Endodermal cell (in vitro differentiated cells): Measurements from ENCODE around the gene ZMAT2. TPM values are rescaled to one million over a fixed set of nuclear protein-coding genes. Genes with fewer than 3 reads are reported as not detected.

Source experiments
- DNase-seq: peaks from one replicate; pipeline ENCODE4 v3.0.0-alpha.2; 2017
- H3K27ac ChIP-seq: 2 replicates; pipeline ENCODE4 v1.5.1; 2013; ENCODE audit warnings: mild to moderate bottlenecking, low read depth, low read length, moderate library complexity
- H3K27me3 ChIP-seq: 2 replicates; pipeline ENCODE4 v1.6.1; 2013; ENCODE audit warnings: mild to moderate bottlenecking, low read length, moderate library complexity; ENCODE audit not compliant: insufficient read depth, control insufficient read depth, poor library complexity, severe bottlenecking
- H3K36me3 ChIP-seq: 2 replicates; pipeline ENCODE4 v1.7.0; 2013; ENCODE audit warnings: mild to moderate bottlenecking, low read length, moderate library complexity; ENCODE audit not compliant: control insufficient read depth, insufficient read depth
- H3K4me1 ChIP-seq: one replicate; pipeline ENCODE4 v1.7.0; 2013; ENCODE audit warnings: low read length; ENCODE audit not compliant: control insufficient read depth, insufficient read depth
- H3K4me3 ChIP-seq: 2 replicates; pipeline ENCODE4 v1.5.1; 2013; ENCODE audit warnings: mild to moderate bottlenecking, low read length, moderate library complexity
- H3K9ac ChIP-seq: 2 replicates; pipeline ENCODE4 v1.6.1; 2013; ENCODE audit warnings: mild to moderate bottlenecking, low read length, moderate library complexity; ENCODE audit not compliant: poor library complexity, severe bottlenecking; ENCODE audit errors: extremely low read depth
- H3K9me3 ChIP-seq: 2 replicates; pipeline ENCODE4 v1.6.1; 2013; ENCODE audit warnings: mild to moderate bottlenecking, low read length, moderate library complexity; ENCODE audit not compliant: control insufficient read depth
- H3K27ac Mint-ChIP-seq: 2 replicates; pipeline ENCODE4 v1.8.0; 2020; ENCODE audit warnings: mixed read lengths
- H3K27me3 Mint-ChIP-seq: 2 replicates; pipeline ENCODE4 v1.8.0; 2021; ENCODE audit warnings: mild to moderate bottlenecking, mixed read lengths; ENCODE audit not compliant: insufficient read depth
- H3K36me3 Mint-ChIP-seq: 2 replicates; pipeline ENCODE4 v1.8.0; 2020; ENCODE audit warnings: low read depth, mixed read lengths
- H3K4me1 Mint-ChIP-seq: 2 replicates; pipeline ENCODE4 v1.8.0; 2020; ENCODE audit warnings: mixed read lengths
- H3K4me3 Mint-ChIP-seq: 2 replicates; pipeline ENCODE4 v1.8.0; 2020; ENCODE audit warnings: mild to moderate bottlenecking, moderate library complexity, mixed read lengths
- H3K9me3 Mint-ChIP-seq: 2 replicates; pipeline ENCODE4 v1.8.0; 2020; ENCODE audit warnings: mild to moderate bottlenecking, mixed read lengths
- WGBS, 2 experiments: methylation state at CpG; one replicate each; pipeline versions ENCODE4 v1.1.5 to v1.1.7; 2013; ENCODE audit warnings: missing lambda C conversion rate in 2 of 2, mixed read lengths in 1 of 2; ENCODE audit not compliant: insufficient coverage in 1 of 2, insufficient read length in 1 of 2; 5-methylcytosine and 5-hydroxymethylcytosine counted together
- total RNA-seq, 2 donors: library from RNA; stranded (reverse); fragmentation: NEBNext Ultra II Directional in 1 of 2; extraction: Animal tissue kit (Norgen Biotek cat#: 25700) in 1 of 2; gene quantifications; 2 replicates in 1 of 2; 3 replicates in 1 of 2; pipeline ENCODE4 v1.2.1, GENCODE V29; 2021
- TF ChIP-seq, protein P1 (sequence below): fragments of 200-600 bp; sonication (generic); conservative IDR thresholded peaks from 2 replicates; pipeline ENCODE4 v1.5.0; 2021; ENCODE audit warnings: antibody characterized with exemption, mild to moderate bottlenecking

The ZMAT2 gene
- total RNA-seq, 2 donors from 2014 or later: 62.6 to 73.1 TPM

GRCh38 chr5:140733098-140733497 is 32.9 kb downstream of the ZMAT2 start:
- H3K9me3 Mint-ChIP-seq: no peaks in the 10 kb centered on the region
- peaks cover 34% of the 10 kb centered on the region for H3K27me3 Mint-ChIP-seq
- Histone ChIP-seq H3K9me3 (no peaks in the 10 kb centered on the region), H3K36me3 (no peaks in the 10 kb centered on the region), H3K27ac (no peak overlapping the region), H3K9ac (no peak overlapping the region), H3K27me3 (no peaks in the 10 kb centered on the region), H3K4me1 (no peaks in the 10 kb centered on the region), H3K4me3 (no peak overlapping the region)
- 72 to 73% methylated on average over 2 to 4 of the region's 4 CpGs for WGBS, 2 experiments
- no peak overlapping the region for H3K27ac Mint-ChIP-seq
- TF ChIP-seq, protein P1, sequence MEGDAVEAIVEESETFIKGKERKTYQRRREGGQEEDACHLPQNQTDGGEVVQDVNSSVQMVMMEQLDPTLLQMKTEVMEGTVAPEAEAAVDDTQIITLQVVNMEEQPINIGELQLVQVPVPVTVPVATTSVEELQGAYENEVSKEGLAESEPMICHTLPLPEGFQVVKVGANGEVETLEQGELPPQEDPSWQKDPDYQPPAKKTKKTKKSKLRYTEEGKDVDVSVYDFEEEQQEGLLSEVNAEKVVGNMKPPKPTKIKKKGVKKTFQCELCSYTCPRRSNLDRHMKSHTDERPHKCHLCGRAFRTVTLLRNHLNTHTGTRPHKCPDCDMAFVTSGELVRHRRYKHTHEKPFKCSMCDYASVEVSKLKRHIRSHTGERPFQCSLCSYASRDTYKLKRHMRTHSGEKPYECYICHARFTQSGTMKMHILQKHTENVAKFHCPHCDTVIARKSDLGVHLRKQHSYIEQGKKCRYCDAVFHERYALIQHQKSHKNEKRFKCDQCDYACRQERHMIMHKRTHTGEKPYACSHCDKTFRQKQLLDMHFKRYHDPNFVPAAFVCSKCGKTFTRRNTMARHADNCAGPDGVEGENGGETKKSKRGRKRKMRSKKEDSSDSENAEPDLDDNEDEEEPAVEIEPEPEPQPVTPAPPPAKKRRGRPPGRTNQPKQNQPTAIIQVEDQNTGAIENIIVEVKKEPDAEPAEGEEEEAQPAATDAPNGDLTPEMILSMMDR: no peak
- no peaks in the 10 kb centered on the region for H3K4me1 Mint-ChIP-seq
- H3K36me3 Mint-ChIP-seq: no peaks in the 10 kb centered on the region
- DNase-seq: no peak
- no peak overlapping the region for H3K4me3 Mint-ChIP-seq

DNA sequence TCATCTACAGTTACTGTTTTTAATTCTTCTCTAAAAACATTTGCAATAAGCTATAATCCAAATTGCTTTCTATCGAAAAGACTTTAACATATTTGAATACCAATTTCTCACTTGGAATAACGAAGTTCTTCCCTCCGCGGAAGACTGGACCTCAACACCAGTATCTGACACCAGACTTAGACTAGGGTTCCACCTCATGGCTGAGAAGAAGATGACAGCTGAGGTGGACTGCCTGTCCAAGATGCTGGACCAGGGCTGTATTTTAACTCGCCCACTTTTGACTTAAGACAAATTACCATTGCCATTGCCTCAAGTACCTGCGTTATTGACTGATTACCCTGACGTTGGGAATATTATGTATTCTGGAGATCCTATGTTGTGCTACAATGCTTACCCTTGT is 34.1 kb downstream of the ZMAT2 start:
- Mint-ChIP-seq H3K4me1 (no peaks in the 10 kb centered on the region), H3K27ac (no peak overlapping the region), H3K27me3 (peaks cover 32% of the 10 kb centered on the region), H3K4me3 (no peak overlapping the region), H3K36me3 (no peaks in the 10 kb centered on the region), H3K9me3 (no peaks in the 10 kb centered on the region)
- no peak for DNase-seq
- TF ChIP-seq, protein P1: peak; percentile 72
- no peak overlapping the region for H3K9ac ChIP-seq
- WGBS, 2 experiments: 77% methylated on average over 6 to 7 of the region's 7 CpGs
- no peak overlapping the region for H3K27ac ChIP-seq
- H3K4me1 ChIP-seq: no peaks in the 10 kb centered on the region
- no peaks in the 10 kb centered on the region for H3K27me3 ChIP-seq
- no peak overlapping the region for H3K4me3 ChIP-seq
- no peaks in the 10 kb centered on the region for H3K9me3 ChIP-seq
- H3K36me3 ChIP-seq: no peaks in the 10 kb centered on the region

DNA sequence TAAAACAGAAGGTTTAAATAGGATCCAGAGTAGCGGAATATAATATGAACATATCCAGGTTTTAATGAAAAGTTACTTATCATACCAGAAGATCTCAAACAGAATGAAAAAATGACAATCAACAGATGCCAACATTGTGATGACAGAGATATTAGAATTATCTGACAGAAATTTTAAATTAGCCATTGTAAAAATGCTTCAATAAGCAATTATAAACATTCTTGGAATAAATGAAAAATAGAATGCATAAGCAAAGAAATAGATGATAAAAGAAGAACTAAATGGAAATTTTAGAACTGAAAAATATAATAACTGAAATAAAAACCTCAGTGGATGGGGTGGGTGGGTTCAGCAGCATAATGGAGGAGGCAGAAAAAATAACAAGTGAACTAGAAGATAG is 37.2 kb downstream of the ZMAT2 start:
- H3K27me3 ChIP-seq: no peaks in the 10 kb centered on the region
- DNase-seq: no peak
- no peak overlapping the region for H3K27ac ChIP-seq
- no CpG with 5 or more reads among the region's 1 CpG for WGBS, 2 experiments
- H3K27me3 Mint-ChIP-seq: peaks cover 31% of the 10 kb centered on the region
- H3K9me3 ChIP-seq: no peaks in the 10 kb centered on the region
- H3K4me3 ChIP-seq: no peak overlapping the region
- no peak overlapping the region for H3K27ac Mint-ChIP-seq
- no peak overlapping the region for H3K9ac ChIP-seq
- TF ChIP-seq, protein P1: no peak
- H3K36me3 Mint-ChIP-seq: no peaks in the 10 kb centered on the region
- no peaks in the 10 kb centered on the region for H3K4me1 Mint-ChIP-seq
- no peaks in the 10 kb centered on the region for H3K4me1 ChIP-seq
- no peaks in the 10 kb centered on the region for H3K36me3 ChIP-seq
- no peaks in the 10 kb centered on the region for H3K9me3 Mint-ChIP-seq
- H3K4me3 Mint-ChIP-seq: no peak overlapping the region
